Gastrocnemius medialis (tissue), 4 donors: Measurements from ENCODE around the gene TPTE. TPM values are rescaled to one million over a fixed set of nuclear protein-coding genes. Genes with fewer than 3 reads are reported as not detected.
"Not testable (repeated sequence)": the region's sequence is repeated elsewhere in the genome, so short reads cannot be mapped to it uniquely, and the experiment has no call there.

Experiments
- ATAC-seq, 2 donors: fragments of 150-250 bp; one replicate each; pipeline ENCODE4 v1.9.1; 2016
- DNase-seq, 2 donors: peaks; one replicate each; pipeline ENCODE4 v3.0.0-alpha.2; 2019
- H3K27ac ChIP-seq, 4 donors: fragments of 200-600 bp; sonication (generic); 1 replicate in 1 of 4; 2 replicates in 3 of 4; pipeline ENCODE4 v1.5.1; 2016 to 2018; ENCODE audit warnings: mild to moderate bottlenecking in 2 of 4, moderate library complexity in 1 of 4
- H3K27me3 ChIP-seq, 3 donors: fragments of 200-600 bp; sonication (generic) in 2 of 3; 1 replicate in 1 of 3; 2 replicates in 2 of 3; pipeline versions ENCODE4 v1.5.1 to v1.6.0; 2016 to 2019; ENCODE audit warnings: mild to moderate bottlenecking in 1 of 3, moderate library complexity in 1 of 3
- H3K36me3 ChIP-seq, 2 donors: fragments of 200-600 bp; sonication (generic) in 1 of 2; one replicate each; pipeline ENCODE4 v1.5.1; 2017 to 2018
- H3K4me1 ChIP-seq, 2 donors: fragments of 200-600 bp; sonication (generic) in 1 of 2; one replicate each; pipeline ENCODE4 v1.5.1; 2016 to 2017; ENCODE audit warnings: mild to moderate bottlenecking in 2 of 2
- H3K4me3 ChIP-seq, 4 donors: fragments of 200-600 bp; sonication (generic) in 3 of 4; 1 replicate in 1 of 4; 2 replicates in 3 of 4; pipeline ENCODE4 v1.5.1; 2016 to 2019; ENCODE audit warnings: mild to moderate bottlenecking in 2 of 4
- H3K9me3 ChIP-seq, 3 donors: fragments of 200-600 bp; sonication (generic) in 2 of 3; 1 replicate in 1 of 3; 2 replicates in 2 of 3; pipeline ENCODE4 v1.5.1; 2016 to 2019
- CTCF ChIP-seq, 5 experiments: fragments of 450-650 bp in 3 of 5; fragments of 200-600 bp in 2 of 5; sonication (generic) in 2 of 5; IDR thresholded peaks in 4 of 5; conservative IDR thresholded peaks in 1 of 5; 1 replicate in 4 of 5; 2 replicates in 1 of 5; pipeline ENCODE4 v1.5.1; 2016 to 2019; ENCODE audit warnings: antibody characterized with exemption in 5 of 5, mild to moderate bottlenecking in 3 of 5, moderate library complexity in 3 of 5
- POLR2A ChIP-seq, 2 donors: fragments of 450-650 bp; IDR thresholded peaks; one replicate each; pipeline ENCODE4 v1.6.1; 2017; ENCODE audit warnings: antibody characterized with exemption in 2 of 2, mild to moderate bottlenecking in 2 of 2, moderate library complexity in 2 of 2
- in situ Hi-C, 4 donors: fragments of 200-750 bp; cut with MboI; loops; one replicate each; pipeline versions ENCODE4 v1.15.0 to v1.8.0; 2017; ENCODE audit warnings: low sequenced_read_pairs in 4 of 4
- intact Hi-C: fragments of 100-400 bp; cut with DNase I; formaldehyde crosslinking; loops from one replicate; pipeline ENCODE4 v1.15.1; 2023; ENCODE audit warnings: low total_unique reads
- total RNA-seq, 4 donors: library from RNA; depleted of rRNA; stranded (reverse); fragments of >200 nt; gene quantifications; one replicate each; pipeline versions ENCODE4 v1.1.0 to v1.2.3, GENCODE V29; 2016

TPTE gene
- total RNA-seq, 4 donors from 2014 or later: not detected

DNA sequence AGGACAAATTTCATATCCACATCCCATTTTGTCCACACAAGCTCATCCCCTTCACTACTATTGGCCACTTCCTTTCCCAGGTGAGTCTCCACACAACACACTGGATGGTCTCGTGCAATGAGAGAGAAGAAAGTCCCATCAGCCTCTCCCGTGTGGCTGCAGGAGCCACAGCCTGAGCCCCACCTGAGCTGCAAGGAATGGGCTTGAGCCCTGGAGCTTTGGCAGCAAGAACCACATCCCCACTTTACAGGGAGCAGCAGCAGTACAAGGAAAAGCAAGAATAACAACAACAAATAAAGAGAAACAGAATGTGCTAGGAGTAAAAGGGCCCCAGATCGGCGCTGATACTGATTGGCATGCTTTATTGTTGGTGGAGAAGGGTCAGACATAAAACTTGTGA, 117.7 kb downstream of the TPTE start:
- DNase-seq (no peak), ATAC-seq (no peak)
- H3K36me3 ChIP-seq: no peaks in the 10 kb centered on the region
- intact Hi-C loops: no loop called here
- in situ Hi-C loops: loop anchor here in 1 of 4 donors (10.0 kb wide), 1 partner anchor 64 kb away; no protein-coding TSS in a partner anchor
- H3K27ac ChIP-seq: no peak overlapping the region
- no peaks in the 10 kb centered on the region for H3K27me3 ChIP-seq
- no peaks in the 10 kb centered on the region for H3K4me1 ChIP-seq
- no peaks in the 10 kb centered on the region for H3K9me3 ChIP-seq
- TF ChIP-seq POLR2A (IDR thresholded peaks at IDR 0.05): no peak
- TF ChIP-seq CTCF (IDR thresholded peaks at IDR 0.05 in 4 of 5, conservative IDR thresholded peaks at IDR 0.05 in 1 of 5): no peak
- no peak overlapping the region for H3K4me3 ChIP-seq

GRCh38 chr21:10639746-10640145, 118.4 kb downstream of the TPTE start:
- ATAC-seq, H3K4me1 ChIP-seq, H3K27me3 ChIP-seq, intact Hi-C loops, H3K36me3 ChIP-seq, H3K9me3 ChIP-seq, DNase-seq, H3K27ac ChIP-seq, H3K4me3 ChIP-seq: not testable (repeated sequence)
- in situ Hi-C loops: loop anchor here in 1 of 4 donors (10.0 kb wide), 1 partner anchor 65 kb away; no protein-coding TSS in a partner anchor

DNA sequence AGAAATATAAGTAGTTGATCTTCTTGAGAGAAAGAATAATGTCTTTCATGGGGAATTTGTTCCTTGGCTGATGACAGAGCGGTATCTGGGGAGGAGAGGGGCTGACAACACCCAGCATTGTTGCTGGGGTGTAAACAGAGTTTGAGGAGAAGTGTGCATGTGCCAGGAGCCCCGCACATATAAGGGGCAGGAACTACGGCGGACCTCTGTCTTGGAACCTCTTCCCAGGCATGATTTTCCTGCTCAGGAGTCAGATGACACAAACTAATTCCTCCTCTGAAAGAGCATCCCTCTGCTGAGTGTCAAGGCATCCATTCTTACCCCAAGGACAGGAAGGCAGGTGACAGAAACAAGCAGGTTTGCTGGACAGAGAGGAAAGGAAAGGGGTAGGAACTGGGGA, 119.1 kb downstream of the TPTE start:
- TF ChIP-seq CTCF (IDR thresholded peaks at IDR 0.05 in 4 of 5, conservative IDR thresholded peaks at IDR 0.05 in 1 of 5): no peak
- TF ChIP-seq POLR2A (IDR thresholded peaks at IDR 0.05): no peak
- DNase-seq: no peak
- Histone ChIP-seq H3K9me3 (no peaks in the 10 kb centered on the region), H3K36me3 (no peaks in the 10 kb centered on the region), H3K4me3 (no peak overlapping the region), H3K27me3 (no peaks in the 10 kb centered on the region), H3K27ac (no peak overlapping the region), H3K4me1 (no peaks in the 10 kb centered on the region)
- intact Hi-C loops: no loop called here
- in situ Hi-C loops: no loop called here
- ATAC-seq: no peak

DNA sequence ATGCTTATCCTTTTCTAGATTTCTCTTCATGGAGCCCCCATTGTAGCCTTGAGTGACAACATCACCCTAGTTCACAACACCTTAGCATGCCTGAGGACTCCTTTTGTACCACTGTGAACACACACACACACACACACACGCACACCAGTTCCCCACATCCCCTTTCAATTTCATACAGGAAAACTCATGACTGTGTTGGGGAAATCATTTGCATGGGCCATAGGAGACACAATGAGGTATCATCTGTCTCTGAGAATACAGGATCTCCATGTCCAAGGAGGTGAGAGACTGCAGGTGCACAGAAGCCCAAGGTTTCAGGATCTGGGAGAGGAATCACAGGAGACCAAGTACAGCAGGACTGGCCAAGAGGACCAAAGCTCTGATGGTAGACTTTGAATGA, 119.7 kb downstream of the TPTE start:
- TF ChIP-seq CTCF (IDR thresholded peaks at IDR 0.05 in 4 of 5, conservative IDR thresholded peaks at IDR 0.05 in 1 of 5) (no peak), POLR2A (IDR thresholded peaks at IDR 0.05) (no peak)
- in situ Hi-C loops (no loop called here), intact Hi-C loops (no loop called here)
- H3K4me1 ChIP-seq: no peaks in the 10 kb centered on the region
- no peak for DNase-seq
- H3K27ac ChIP-seq: no peak overlapping the region
- H3K4me3 ChIP-seq: no peak overlapping the region
- no peaks in the 10 kb centered on the region for H3K9me3 ChIP-seq
- no peak for ATAC-seq
- H3K36me3 ChIP-seq: no peaks in the 10 kb centered on the region
- no peaks in the 10 kb centered on the region for H3K27me3 ChIP-seq

DNA sequence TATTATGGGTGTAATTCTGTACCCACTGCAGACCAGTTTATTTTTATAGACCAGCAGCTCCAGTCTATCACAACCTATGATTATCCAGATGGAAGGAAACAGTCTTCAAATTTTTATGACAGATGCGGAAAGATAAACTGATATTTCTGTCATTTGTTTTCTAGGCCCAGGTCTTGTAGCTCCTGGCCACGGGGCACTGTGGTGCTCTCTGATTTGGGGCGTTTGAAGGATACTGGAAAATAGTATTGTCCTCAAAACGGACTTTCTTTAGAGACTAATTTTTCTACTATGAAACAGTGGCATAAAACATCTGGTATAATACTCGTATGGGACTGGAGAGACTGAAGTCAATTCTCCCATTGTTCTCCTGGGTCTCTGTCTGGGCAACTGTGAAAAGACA, 124.3 kb downstream of the TPTE start:
- in situ Hi-C loops, intact Hi-C loops, H3K4me3 ChIP-seq, DNase-seq, H3K27ac ChIP-seq, H3K36me3 ChIP-seq, H3K9me3 ChIP-seq, ATAC-seq, H3K27me3 ChIP-seq, H3K4me1 ChIP-seq: not testable (repeated sequence)

GRCh38 chr21:10649350-10650149, 128.2 kb downstream of the TPTE start:
- intact Hi-C loops, DNase-seq, ATAC-seq, H3K4me3 ChIP-seq, H3K27me3 ChIP-seq, H3K4me1 ChIP-seq, H3K9me3 ChIP-seq, in situ Hi-C loops, H3K36me3 ChIP-seq, H3K27ac ChIP-seq: not testable (repeated sequence)

- H3K9me3 ChIP-seq, in situ Hi-C loops, H3K27me3 ChIP-seq, H3K27ac ChIP-seq, ATAC-seq, DNase-seq, H3K36me3 ChIP-seq, H3K4me1 ChIP-seq, H3K4me3 ChIP-seq, intact Hi-C loops: not testable (repeated sequence)
Observed at GRCh38 chr21:10650297-10650696, 128.9 kb downstream of the TPTE start.
